PC-3 (cell line): Measurements from ENCODE around the gene PPEF2. TPM values are rescaled to one million over a fixed set of nuclear protein-coding genes. Genes with fewer than 3 reads are reported as not detected.

Experiments used
- ATAC-seq: fragments of 200-7000 bp; cut with Tn5 transposase; 2 replicates; pipeline ENCODE4 v1.9.1; 2020; ENCODE audit warnings: mild to moderate bottlenecking, moderate library complexity
- BruUV-seq: library from RNA; stranded (reverse); fragments of 400-500 nt; replicated peaks from 2 replicates; lab custom pipeline; 2021; lab: Mats Ljungman, UMichigan
- CTCF ChIA-PET: fragments of 300-600 bp; sonication (Branson Sonifier 250); formaldehyde crosslinking; loops from one replicate; lab custom pipeline; 2022; ENCODE audit warnings: antibody characterized with exemption; lab: Charles Lee
- POLR2A ChIA-PET: fragments of 300-600 bp; sonication (Branson Sonifier 250); formaldehyde crosslinking; loops from one replicate; lab custom pipeline; 2022; ENCODE audit warnings: antibody characterized with exemption; ENCODE audit not compliant: unreplicated experiment; lab: Charles Lee
- DNase-seq: peaks from one replicate; pipeline ENCODE4 v3.0.0-alpha.2; 2015
- H2AFZ ChIP-seq: fragments of 300-600 bp; sonication (generic); 2 replicates; pipeline ENCODE4 v1.6.0; 2016; ENCODE audit warnings: antibody characterized with exemption, low read length
- H3F3A ChIP-seq: fragments of 300-600 bp; sonication (generic); one replicate; pipeline ENCODE4 v1.6.0; 2017; ENCODE audit warnings: antibody characterized with exemption, low read length, control low read depth, mild to moderate bottlenecking; ENCODE audit not compliant: unreplicated experiment
- H3K27ac ChIP-seq: fragments of 300-600 bp; sonication (generic); 2 replicates; pipeline ENCODE4 v1.5.1; 2016; ENCODE audit warnings: mild to moderate bottlenecking, low read length
- H3K27me3 ChIP-seq: fragments of 300-600 bp; sonication (generic); 2 replicates; pipeline ENCODE4 v1.6.1; 2016; ENCODE audit warnings: low read length, mixed read lengths
- H3K36me3 ChIP-seq: fragments of 300-600 bp; sonication (generic); 2 replicates; pipeline ENCODE4 v1.6.1; 2016; ENCODE audit warnings: low read depth, mixed run types, low read length, mixed read lengths
- H3K4me1 ChIP-seq: fragments of 300-600 bp; sonication (generic); 2 replicates; pipeline ENCODE4 v1.5.1; 2016; ENCODE audit warnings: low read length; ENCODE audit not compliant: insufficient read depth
- H3K4me2 ChIP-seq: fragments of 300-600 bp; sonication (generic); 2 replicates; pipeline ENCODE4 v1.6.0; 2016; ENCODE audit warnings: low read length
- H3K4me3 ChIP-seq: fragments of 300-600 bp; sonication (generic); 2 replicates; pipeline ENCODE4 v1.5.1; 2016; ENCODE audit warnings: mild to moderate bottlenecking, low read length, mixed read lengths
- H3K79me2 ChIP-seq: fragments of 300-600 bp; sonication (generic); 2 replicates; pipeline ENCODE4 v1.6.1; 2017; ENCODE audit warnings: low read length, mixed read lengths
- H3K9ac ChIP-seq: fragments of 300-600 bp; sonication (generic); 2 replicates; pipeline ENCODE4 v1.6.0; 2016; ENCODE audit warnings: mild to moderate bottlenecking, low read length
- H3K9me2 ChIP-seq: fragments of 300-600 bp; sonication (generic); replicated peaks from 2 replicates; pipeline ENCODE4 v1.6.1; 2016; ENCODE audit warnings: mixed run types, low read length, mixed read lengths
- H3K9me3 ChIP-seq: fragments of 300-600 bp; sonication (generic); 2 replicates; pipeline ENCODE4 v1.6.1; 2016; ENCODE audit warnings: low read length, mixed read lengths
- H4K20me1 ChIP-seq: fragments of 300-600 bp; sonication (generic); 2 replicates; pipeline ENCODE4 v1.6.1; 2016; ENCODE audit warnings: low read length, mixed read lengths
- CTCF ChIP-seq: fragments of 300-600 bp; sonication (generic); conservative IDR thresholded peaks from 2 replicates; pipeline ENCODE4 v1.5.1; 2017; ENCODE audit warnings: antibody characterized with exemption, low read depth, mild to moderate bottlenecking, low read length
- EZH2 ChIP-seq: fragments of 300-600 bp; sonication (generic); IDR thresholded peaks from one replicate; pipeline ENCODE4 v1.6.1; 2017; ENCODE audit warnings: antibody characterized with exemption, mild to moderate bottlenecking, low read length; ENCODE audit not compliant: unreplicated experiment
- EZH2phosphoT487 ChIP-seq: fragments of 300-600 bp; sonication (generic); IDR thresholded peaks from 2 replicates; pipeline ENCODE4 v1.6.1; 2018; ENCODE audit warnings: mild to moderate bottlenecking, antibody characterized with exemption, low read length, borderline replicate concordance
- intact Hi-C: fragments of 100-400 bp; cut with micrococcal nuclease; formaldehyde crosslinking; loops from 2 replicates; pipeline ENCODE4 v1.9.0; 2023
- total RNA-seq: library from RNA; depleted of rRNA; stranded (reverse); fragments of >200 nt; gene quantifications from 2 replicates; pipeline ENCODE4 v1.2.3, GENCODE V29; 2014

Gene PPEF2
- total RNA-seq, 1 experiment from 2014 or later: 0.04 TPM

- no peak overlapping the region for H3K9ac ChIP-seq
- H4K20me1 ChIP-seq: no peaks in the 10 kb centered on the region
- no peaks in the 10 kb centered on the region for H3K9me2 ChIP-seq
- CTCF ChIA-PET: no interaction called here
- H3K4me3 ChIP-seq: no peak overlapping the region
- no TSS peak for BruUV-seq
- H3K27me3 ChIP-seq: no peaks in the 10 kb centered on the region
- H3K4me1 ChIP-seq: 0 out of 2 replicates have a peak, but pooled peaks cover 7% of the 10 kb centered on the region
- intact Hi-C loops: no loop called here
- no peak overlapping the region for H3K4me2 ChIP-seq
- no peaks in the 10 kb centered on the region for H3K79me2 ChIP-seq
- TF ChIP-seq EZH2 (no peak), CTCF (no peak), EZH2phosphoT487 (no peak)
- POLR2A ChIA-PET: no interaction called here
- no peak overlapping the region; the same call in 1 of the 2 replicates for H2AFZ ChIP-seq
- DNase-seq (no peak), ATAC-seq (no peak)
- H3K9me3 ChIP-seq: no peaks in the 10 kb centered on the region
- H3K27ac ChIP-seq: no peak overlapping the region
- H3K36me3 ChIP-seq: no peaks in the 10 kb centered on the region
- H3F3A ChIP-seq: no peaks in the 10 kb centered on the region
Observed at GRCh38 chr4:75844151-75844662, 58.0 kb downstream of the PPEF2 start.

DNA sequence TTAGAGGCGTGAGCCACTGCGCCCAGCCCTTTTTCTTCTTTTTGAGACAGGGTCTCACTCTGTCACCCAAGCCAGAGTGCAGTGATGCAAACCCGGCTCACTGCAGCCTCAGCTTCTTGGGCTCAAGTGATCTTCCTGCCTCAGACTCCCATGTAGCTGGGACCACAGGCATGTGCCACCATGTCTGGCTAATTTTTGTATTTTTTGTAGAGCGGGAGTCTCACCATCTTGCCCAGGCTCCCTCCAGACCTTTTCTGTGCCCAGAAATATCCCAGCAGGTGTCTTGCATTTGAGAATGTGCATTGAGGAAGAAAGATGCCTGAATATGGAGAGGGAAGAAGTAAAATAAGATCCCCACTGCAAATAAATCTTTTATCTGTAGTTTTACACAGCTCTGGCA, 58.7 kb downstream of the PPEF2 start:
- Histone ChIP-seq H3K27ac (no peak overlapping the region), H3K9me3 (no peaks in the 10 kb centered on the region), H3K9me2 (no peaks in the 10 kb centered on the region), H3K4me1 (0 out of 2 replicates have a peak, but pooled peaks cover 7% of the 10 kb centered on the region), H3K79me2 (no peaks in the 10 kb centered on the region), H4K20me1 (no peaks in the 10 kb centered on the region), H3K4me2 (no peak overlapping the region), H3K4me3 (no peak overlapping the region), H3F3A (no peaks in the 10 kb centered on the region), H3K9ac (no peak overlapping the region), H2AFZ (no peak overlapping the region), H3K36me3 (no peaks in the 10 kb centered on the region), H3K27me3 (no peaks in the 10 kb centered on the region)
- ChIA-PET CTCF (no interaction called here), POLR2A (no interaction called here)
- no TSS peak for BruUV-seq
- ATAC-seq: no peak
- no peak for TF ChIP-seq EZH2phosphoT487
- no peak for TF ChIP-seq EZH2
- no peak for TF ChIP-seq CTCF
- no peak for DNase-seq
- intact Hi-C loops: no loop called here

DNA sequence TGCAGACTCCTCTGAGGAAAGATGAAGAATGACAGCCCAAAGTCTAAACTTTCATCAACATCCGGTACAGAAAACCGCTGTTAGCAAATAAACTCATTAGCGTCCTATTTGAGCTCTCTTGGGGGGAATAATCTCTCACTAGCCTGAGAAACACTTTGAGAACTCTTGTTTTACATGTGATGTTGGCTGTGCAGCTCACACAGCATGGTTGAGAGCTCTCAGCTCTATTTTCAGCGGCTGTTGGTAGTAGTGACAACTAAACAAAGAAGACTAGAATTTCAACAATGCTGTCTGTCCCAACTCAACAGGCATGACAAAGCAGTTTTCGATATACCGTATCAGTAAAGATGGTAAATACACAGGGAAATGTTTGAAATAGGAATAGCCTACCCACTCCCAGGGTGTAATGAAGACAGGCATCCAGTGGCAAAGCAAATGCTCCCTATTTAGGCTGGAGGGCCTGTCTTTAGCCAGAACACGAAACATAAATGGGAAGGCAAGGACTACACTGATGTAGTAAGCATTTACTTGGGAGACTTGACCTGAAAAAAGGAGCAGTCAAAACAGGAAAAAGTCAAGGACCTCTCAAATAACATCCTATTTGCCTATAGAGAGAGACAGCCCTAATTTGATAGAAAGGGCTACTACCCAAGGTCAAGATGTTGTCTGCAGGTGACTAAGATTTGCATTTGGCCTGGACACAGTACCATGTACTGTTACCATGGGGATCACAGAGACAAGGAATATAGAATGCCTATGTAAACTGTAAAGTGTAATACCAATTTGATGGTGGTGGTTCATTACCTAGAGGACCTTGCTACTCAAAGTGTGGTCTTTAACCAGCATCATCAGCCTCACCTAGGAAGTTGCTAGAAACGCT, 60.4 kb downstream of the PPEF2 start:
- intact Hi-C loops: no loop called here
- ATAC-seq: no peak

More for the DNA sequence above, 60.4 kb downstream of the PPEF2 start:
- POLR2A ChIA-PET: no interaction called here
- H3K4me3 ChIP-seq: no peak overlapping the region
- H3K9me2 ChIP-seq: no peaks in the 10 kb centered on the region
- H3F3A ChIP-seq: no peaks in the 10 kb centered on the region
- CTCF ChIA-PET: no interaction called here
- H3K36me3 ChIP-seq: no peaks in the 10 kb centered on the region
- no peaks in the 10 kb centered on the region for H3K27me3 ChIP-seq
- no peaks in the 10 kb centered on the region for H4K20me1 ChIP-seq
- H3K9me3 ChIP-seq: no peaks in the 10 kb centered on the region
- H2AFZ ChIP-seq: no peak overlapping the region
- no peak overlapping the region for H3K27ac ChIP-seq
- DNase-seq: no peak
- H3K4me1 ChIP-seq: 0 out of 2 replicates have a peak, but pooled peaks cover 7% of the 10 kb centered on the region
- H3K4me2 ChIP-seq: no peak overlapping the region
- TF ChIP-seq EZH2phosphoT487 (no peak), EZH2 (no peak), CTCF (no peak)
- H3K79me2 ChIP-seq: no peaks in the 10 kb centered on the region
- BruUV-seq: no TSS peak
- no peak overlapping the region for H3K9ac ChIP-seq
